GM18498 (cell line): ENCODE results near the gene GTF2A1L.
"Not testable (repeated sequence)": the region's sequence is repeated elsewhere in the genome, so short reads cannot be mapped to it uniquely, and the experiment has no call there.

Experiments
- ATAC-seq: cut with Tn5 transposase; IDR thresholded peaks from one replicate; pipeline ENCODE4 v1.9.1; 2021; ENCODE audit warnings: mild to moderate bottlenecking, moderate library complexity; ENCODE audit not compliant: unreplicated experiment

Gene GTF2A1L

GRCh38 chr2:48617618-48618017 is at the start of gene GTF2A1L:
Gene GTF2A1L (plus strand): TSS chr2:48617856. CDS start chr2:48617875, 19 bp downstream.
- no peak for ATAC-seq

DNA sequence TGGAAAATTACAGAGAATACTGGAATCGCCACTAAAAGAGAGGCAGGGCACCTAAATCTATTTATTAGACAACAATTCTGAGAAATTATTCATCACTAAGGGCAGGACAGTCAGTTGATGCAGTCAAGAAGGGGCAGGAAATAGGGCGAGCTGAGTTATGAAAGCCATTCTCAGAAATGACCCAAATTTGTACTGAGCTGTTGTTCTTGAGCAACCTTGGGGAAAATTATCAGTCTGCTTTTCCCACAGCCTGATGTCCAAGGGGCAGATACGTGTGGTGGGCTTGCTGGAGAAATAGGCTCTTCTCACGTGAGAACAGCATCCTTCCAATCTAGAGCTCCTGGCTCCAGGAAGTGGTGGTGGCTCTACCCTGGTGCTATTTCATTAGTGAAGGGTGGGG is 49.1 kb upstream of the GTF2A1L start:
- ATAC-seq: no peak

DNA sequence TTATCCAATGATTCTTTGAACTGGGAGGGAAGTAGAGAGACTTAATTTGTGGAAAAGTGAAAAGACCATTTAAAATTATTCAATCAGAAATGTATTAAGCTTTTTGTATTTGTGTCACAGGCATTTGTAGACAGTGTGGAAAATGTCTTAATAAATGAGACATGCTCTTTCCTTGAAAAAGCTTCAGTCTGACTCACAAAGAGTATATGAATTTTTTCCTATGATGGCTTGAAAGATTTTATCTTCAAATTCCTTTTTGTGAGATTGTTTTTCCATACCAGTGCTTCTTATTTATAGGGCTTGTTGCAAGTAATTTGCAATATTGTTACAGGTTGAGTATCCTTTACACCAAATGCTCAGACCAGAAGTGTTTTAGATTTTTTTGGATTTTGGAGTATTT is 48.2 kb upstream of the GTF2A1L start:
- no peak for ATAC-seq

DNA sequence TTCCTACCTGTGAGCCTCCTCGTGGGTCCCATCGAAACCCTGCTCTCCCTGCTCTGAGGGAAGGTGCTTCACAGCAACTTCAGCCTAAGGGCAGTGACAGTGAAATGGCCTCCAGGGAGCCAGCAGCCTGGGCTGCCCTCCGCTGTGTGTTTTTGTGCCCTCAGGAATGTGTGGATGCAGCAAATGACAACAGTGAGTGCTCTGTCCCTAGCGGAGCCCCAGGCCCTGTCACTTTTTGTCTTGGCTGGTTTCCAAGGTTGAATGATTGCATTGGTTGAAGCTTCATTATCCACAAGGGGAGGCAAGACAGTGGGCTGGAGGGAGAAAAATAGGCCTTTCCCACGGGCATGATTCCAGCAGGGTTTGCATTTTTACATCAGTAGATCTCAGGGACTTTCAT is 44.8 kb upstream of the GTF2A1L start:
- no peak for ATAC-seq

GRCh38 chr2:48574353-48575287 is 43.0 kb upstream of the GTF2A1L start:
- ATAC-seq: no peak

DNA sequence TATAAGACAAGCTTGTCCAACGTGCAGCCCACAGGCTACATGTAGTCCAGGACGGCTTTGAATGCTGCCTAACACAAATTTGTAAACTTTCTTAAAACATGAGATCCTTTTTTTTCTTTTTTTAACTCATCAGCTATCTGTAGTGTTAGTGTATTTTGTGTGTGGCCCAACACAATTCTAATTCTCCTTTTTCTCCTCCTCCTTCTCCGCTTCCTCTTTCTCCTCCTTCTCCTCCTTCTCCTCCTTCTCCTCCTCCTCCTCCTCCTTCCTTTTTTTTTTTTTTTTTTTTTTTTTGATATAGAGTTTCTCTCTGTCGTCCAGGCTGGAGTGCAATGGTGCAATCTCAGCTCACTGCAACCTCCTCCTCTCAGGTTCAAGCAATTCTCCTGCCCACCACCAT is 39.3 kb upstream of the GTF2A1L start:
- ATAC-seq: no peak

- ATAC-seq: no peak
Observed at GRCh38 chr2:48583961-48584360, 33.7 kb upstream of the GTF2A1L start.

DNA sequence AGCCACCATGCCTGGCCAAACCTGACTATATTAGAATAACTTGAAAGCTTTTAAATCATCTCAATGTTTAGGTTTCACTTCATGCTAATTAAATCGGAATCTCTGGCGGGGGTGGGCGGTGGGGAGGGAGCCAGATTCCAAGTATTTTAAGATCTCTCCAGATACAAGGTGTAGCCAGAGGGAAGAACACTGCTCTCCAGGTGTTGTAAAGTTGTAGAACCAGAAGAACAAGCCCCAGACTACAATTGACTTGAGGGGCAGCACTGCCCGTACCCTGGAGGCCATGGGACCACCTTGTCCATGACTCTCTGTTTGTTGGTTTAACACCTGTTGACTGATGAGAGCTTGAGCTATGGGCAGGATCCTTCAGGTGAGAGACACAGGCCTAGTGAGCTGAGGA is 33.1 kb upstream of the GTF2A1L start:
- ATAC-seq: no peak

- no peak for ATAC-seq
Observed at GRCh38 chr2:48586433-48586832, 31.2 kb upstream of the GTF2A1L start.

- no peak for ATAC-seq
Observed at GRCh38 chr2:48587560-48587959, 30.1 kb upstream of the GTF2A1L start.

DNA sequence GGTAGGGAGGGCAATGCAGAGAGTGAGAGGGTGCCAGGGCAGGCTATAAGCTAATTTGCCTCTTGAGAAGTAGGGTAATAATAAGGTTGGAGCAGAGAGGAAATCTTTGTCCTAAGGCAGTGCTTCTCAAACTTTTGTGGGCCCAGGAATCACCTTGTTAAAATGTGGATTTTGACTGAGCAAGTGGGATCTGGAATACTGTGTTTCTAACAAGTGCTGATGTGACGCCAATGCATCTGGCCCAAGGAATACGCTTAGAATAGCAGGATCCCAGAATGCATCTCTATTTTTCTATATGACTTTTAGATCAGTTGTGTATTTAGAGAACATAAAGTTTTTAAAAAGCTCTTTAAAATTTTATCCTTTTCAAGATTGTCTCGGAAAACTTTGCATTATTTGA is 29.7 kb upstream of the GTF2A1L start:
- no peak for ATAC-seq

- ATAC-seq: no peak
Observed at GRCh38 chr2:48588745-48589144, 28.9 kb upstream of the GTF2A1L start.

DNA sequence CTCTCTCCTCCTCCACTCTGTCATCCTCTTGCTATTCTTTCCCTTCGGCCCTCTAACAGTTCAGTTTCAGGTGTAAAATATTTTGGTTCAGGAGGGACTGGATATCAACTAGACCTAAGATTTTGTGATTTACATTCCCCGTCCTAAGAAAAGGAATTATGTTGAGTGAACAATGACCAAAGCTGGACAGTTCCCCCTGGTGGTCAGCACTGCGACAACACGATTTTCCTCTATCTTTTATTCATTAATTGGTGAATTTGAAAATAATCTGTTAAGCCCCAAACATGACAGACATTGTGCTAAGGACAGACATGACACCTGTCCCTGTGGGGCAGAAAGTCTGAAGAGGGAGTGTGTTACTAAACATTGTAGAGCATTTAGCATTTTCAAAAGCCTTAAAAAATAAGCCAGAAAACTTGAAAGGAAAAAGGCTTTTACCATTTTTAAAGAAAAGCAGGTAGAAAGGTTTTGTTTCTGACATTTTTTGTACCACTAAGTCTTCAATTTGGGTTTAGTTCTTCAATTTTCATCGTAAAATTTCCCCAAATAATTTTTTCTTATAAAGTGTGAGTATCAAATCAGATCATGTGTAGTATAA is 28.4 kb upstream of the GTF2A1L start:
- no peak for ATAC-seq

DNA sequence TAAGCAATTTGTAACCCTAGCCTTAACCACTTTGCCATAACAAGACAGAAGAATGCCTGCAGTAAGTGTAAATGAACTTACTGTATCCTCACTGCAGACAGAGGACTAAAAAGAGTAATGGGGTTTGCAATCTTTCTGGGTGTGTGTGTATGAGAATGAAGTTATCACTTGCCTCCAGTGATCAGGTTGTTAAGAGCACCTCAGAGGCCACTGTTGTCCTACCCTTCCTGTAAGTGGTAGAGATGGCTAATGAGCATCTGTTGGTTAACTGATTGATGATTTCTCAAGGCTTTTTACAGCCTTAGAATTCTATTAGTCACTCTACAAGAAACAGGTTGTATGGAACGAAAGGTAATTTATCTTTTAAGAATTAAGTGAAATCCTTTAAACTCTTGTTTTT is 27.6 kb upstream of the GTF2A1L start:
- no peak for ATAC-seq

GRCh38 chr2:48592067-48592466 is 25.6 kb upstream of the GTF2A1L start:
- no peak for ATAC-seq

- ATAC-seq: not testable (repeated sequence)
Observed at GRCh38 chr2:48596751-48597150, 20.9 kb upstream of the GTF2A1L start.

GRCh38 chr2:48597492-48597891 is 20.2 kb upstream of the GTF2A1L start:
- ATAC-seq: no peak

DNA sequence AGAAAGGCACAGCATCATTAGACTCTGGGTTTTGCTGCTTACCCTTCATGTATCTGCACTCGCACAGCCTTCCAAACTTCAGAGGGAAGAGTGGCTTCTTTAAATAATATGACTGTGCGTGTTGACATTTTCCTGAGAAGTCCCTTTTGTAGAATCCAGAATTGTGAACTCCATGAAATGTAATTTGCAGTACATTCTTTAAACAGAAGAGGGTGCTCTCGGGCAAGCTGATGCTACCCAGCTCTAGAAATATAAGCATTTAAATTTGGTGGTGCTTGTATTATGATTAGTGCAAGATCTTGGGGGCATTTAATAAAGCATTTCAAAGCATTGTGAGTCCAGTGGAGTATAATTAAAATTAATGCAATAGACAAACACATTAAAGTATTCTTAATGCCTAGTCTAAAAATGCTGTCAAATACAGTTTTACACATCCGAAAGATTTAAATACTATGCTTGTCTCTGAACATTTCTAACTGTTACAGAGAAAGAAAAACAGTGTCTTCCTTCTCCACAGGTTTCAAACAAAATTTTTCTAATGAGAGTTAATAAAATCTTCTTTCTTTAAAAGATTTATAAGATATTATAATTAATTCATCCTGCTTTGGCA is 17.3 kb upstream of the GTF2A1L start:
- ATAC-seq: no peak

DNA sequence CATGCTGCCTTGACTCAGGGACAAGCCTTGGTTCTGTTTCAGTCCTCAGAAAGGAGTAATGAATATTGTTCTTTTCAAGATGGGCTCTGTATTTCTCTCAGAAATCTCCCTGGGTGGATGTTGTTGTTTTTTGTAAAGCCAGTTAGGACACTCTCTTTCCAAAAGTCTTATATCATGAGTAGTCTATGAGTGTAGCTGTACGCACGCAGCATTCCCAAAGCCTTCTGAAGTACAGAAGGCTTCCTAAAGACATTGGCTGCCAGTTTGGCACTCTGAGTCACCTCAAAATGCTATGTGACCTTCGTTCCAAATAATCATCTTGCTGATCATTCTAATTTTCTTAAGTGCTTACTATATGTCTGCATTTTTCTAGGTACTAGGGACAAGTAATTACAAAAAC is 16.7 kb upstream of the GTF2A1L start:
- ATAC-seq: no peak

DNA sequence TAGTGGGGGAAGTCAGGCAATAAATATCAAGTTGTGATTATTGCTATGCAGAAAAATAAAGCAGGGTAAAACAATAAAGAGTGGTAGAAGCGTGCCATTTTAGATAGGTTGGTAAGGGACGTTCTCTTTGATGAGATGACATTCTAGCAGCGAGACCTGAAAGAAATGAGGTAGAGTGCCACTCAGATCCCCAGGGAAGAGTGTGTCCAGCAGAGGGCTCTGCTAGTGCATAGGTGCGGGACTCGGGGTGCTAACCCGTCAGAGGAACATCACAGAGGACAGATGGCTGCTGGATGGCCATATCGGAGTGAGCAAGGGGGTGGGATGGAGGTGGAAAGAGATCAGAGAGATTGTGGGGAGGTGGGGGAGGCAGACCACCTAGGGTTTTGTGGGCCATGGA is 16.3 kb upstream of the GTF2A1L start:
- ATAC-seq: peak; percentile 70

GRCh38 chr2:48605482-48606175 is 12.0 kb upstream of the GTF2A1L start:
- ATAC-seq: no peak
